SK-N-SH (cell line): Measurements from ENCODE around the gene IQSEC1.

Experiments
- EP300 ChIP-seq, 2 experiments: IDR thresholded peaks; 2 replicates each; pipeline versions ENCODE4 v1.4.0 to v1.6.1; 2012; ENCODE audit warnings: borderline replicate concordance in 1 of 2, low read depth in 1 of 2, low read length in 1 of 2
- EZH2phosphoT487 ChIP-seq: fragments of 200-600 bp; sonication (generic); IDR thresholded peaks from 2 replicates; pipeline ENCODE4 v1.6.1; 2017; ENCODE audit warnings: low read depth, mixed run types, mild to moderate bottlenecking, antibody characterized with exemption, moderate library complexity, borderline replicate concordance
- NRF1 ChIP-seq: IDR thresholded peaks from 2 replicates; pipeline ENCODE4 v1.6.1; 2012; ENCODE audit warnings: low read depth, mild to moderate bottlenecking, low read length
- POLR2AphosphoS5 ChIP-seq: IDR thresholded peaks from 2 replicates; pipeline ENCODE4 v1.6.1; 2012; ENCODE audit warnings: low read depth, low read length
- RCOR1 ChIP-seq: fragments of 150-350 bp; IDR thresholded peaks from 2 replicates; pipeline ENCODE4 v1.6.1; 2017; ENCODE audit warnings: antibody characterized with exemption, low read length
- SIN3A ChIP-seq: IDR thresholded peaks from 2 replicates; pipeline ENCODE4 v1.6.1; 2012; ENCODE audit warnings: low read depth, mild to moderate bottlenecking, low read length, moderate library complexity, borderline replicate concordance
- YY1 ChIP-seq: IDR thresholded peaks from 2 replicates; pipeline ENCODE4 v1.4.0; 2012; ENCODE audit warnings: low read depth, mild to moderate bottlenecking
- TF ChIP-seq, protein P1 (sequence below): fragments of 200-600 bp; sonication (generic); IDR thresholded peaks from 2 replicates; pipeline ENCODE4 v1.6.1; 2017; ENCODE audit warnings: antibody characterized with exemption, mild to moderate bottlenecking, moderate library complexity
- TF ChIP-seq, protein P2 (sequence below): IDR thresholded peaks from 2 replicates; pipeline ENCODE4 v1.6.1; 2012; ENCODE audit warnings: mild to moderate bottlenecking, low read depth, low read length, moderate library complexity

DNA sequence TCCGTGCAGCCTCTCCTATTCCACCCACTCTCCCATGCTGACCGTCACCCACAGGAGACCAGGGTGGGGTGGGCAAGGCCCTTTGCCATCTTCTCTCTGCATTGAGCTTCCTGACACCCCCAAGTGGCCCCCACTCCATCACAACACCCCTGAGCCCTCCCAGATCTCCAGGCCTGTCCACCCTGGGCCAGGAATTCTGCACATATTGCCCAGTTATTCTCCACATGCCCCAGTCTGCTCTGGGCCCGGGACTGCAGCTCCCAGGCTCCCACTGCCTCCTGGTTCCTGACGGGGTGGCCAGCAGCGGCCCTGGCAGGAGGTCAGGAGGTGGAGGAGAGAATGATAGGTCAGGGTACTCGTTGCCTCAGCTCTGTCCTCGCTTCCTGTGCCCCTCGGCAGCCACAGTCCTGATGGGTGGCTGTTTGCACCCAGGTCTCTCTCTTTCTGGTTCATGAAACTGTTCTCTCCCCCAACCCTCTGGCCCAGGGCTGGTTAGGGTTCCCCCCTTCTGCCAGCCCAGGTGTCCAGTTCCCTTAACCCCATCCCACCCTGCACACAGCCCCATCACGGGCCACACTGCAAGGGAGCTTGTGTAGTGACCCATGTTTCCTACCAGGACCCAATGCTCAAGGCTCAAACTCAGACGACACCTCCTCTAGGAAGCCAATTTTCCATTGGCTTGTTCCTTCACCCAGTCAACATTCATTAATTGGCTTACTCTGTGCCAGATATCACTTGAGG lies 47.3 kb downstream of the IQSEC1 start:
- no peak for TF ChIP-seq SIN3A
- TF ChIP-seq, protein P1, sequence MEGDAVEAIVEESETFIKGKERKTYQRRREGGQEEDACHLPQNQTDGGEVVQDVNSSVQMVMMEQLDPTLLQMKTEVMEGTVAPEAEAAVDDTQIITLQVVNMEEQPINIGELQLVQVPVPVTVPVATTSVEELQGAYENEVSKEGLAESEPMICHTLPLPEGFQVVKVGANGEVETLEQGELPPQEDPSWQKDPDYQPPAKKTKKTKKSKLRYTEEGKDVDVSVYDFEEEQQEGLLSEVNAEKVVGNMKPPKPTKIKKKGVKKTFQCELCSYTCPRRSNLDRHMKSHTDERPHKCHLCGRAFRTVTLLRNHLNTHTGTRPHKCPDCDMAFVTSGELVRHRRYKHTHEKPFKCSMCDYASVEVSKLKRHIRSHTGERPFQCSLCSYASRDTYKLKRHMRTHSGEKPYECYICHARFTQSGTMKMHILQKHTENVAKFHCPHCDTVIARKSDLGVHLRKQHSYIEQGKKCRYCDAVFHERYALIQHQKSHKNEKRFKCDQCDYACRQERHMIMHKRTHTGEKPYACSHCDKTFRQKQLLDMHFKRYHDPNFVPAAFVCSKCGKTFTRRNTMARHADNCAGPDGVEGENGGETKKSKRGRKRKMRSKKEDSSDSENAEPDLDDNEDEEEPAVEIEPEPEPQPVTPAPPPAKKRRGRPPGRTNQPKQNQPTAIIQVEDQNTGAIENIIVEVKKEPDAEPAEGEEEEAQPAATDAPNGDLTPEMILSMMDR, result no peak
- no peak for TF ChIP-seq POLR2AphosphoS5
- no peak for TF ChIP-seq YY1
- TF ChIP-seq EZH2phosphoT487, result no peak
- TF ChIP-seq, protein P2, sequence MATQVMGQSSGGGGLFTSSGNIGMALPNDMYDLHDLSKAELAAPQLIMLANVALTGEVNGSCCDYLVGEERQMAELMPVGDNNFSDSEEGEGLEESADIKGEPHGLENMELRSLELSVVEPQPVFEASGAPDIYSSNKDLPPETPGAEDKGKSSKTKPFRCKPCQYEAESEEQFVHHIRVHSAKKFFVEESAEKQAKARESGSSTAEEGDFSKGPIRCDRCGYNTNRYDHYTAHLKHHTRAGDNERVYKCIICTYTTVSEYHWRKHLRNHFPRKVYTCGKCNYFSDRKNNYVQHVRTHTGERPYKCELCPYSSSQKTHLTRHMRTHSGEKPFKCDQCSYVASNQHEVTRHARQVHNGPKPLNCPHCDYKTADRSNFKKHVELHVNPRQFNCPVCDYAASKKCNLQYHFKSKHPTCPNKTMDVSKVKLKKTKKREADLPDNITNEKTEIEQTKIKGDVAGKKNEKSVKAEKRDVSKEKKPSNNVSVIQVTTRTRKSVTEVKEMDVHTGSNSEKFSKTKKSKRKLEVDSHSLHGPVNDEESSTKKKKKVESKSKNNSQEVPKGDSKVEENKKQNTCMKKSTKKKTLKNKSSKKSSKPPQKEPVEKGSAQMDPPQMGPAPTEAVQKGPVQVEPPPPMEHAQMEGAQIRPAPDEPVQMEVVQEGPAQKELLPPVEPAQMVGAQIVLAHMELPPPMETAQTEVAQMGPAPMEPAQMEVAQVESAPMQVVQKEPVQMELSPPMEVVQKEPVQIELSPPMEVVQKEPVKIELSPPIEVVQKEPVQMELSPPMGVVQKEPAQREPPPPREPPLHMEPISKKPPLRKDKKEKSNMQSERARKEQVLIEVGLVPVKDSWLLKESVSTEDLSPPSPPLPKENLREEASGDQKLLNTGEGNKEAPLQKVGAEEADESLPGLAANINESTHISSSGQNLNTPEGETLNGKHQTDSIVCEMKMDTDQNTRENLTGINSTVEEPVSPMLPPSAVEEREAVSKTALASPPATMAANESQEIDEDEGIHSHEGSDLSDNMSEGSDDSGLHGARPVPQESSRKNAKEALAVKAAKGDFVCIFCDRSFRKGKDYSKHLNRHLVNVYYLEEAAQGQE, result no peak
- no peak for TF ChIP-seq NRF1
- no peak for TF ChIP-seq EP300 (IDR thresholded peaks at IDR 0.05; ENCODE audit: borderline replicate concordance in 1 of 2, low read depth in 1 of 2, low read length in 1 of 2)
- no peak for TF ChIP-seq RCOR1
